HG03521 (cell line): ENCODE results near the gene UTF1.
"Not testable (repeated sequence)": the region's sequence is repeated elsewhere in the genome, so short reads cannot be mapped to it uniquely, and the experiment has no call there.

Experiments used
- ATAC-seq: cut with Tn5 transposase; IDR thresholded peaks from one replicate; pipeline ENCODE4 v1.9.1; 2021; ENCODE audit warnings: mild to moderate bottlenecking, moderate library complexity; ENCODE audit not compliant: unreplicated experiment

The UTF1 gene

GRCh38 chr10:133225707-133226191 is 4.3 kb upstream of the UTF1 start:
- ATAC-seq, result no peak

- ATAC-seq, result no peak
Observed at GRCh38 chr10:133226251-133226808, 3.7 kb upstream of the UTF1 start.

GRCh38 chr10:133227256-133227655 is 2.8 kb upstream of the UTF1 start:
- ATAC-seq, result no peak

DNA sequence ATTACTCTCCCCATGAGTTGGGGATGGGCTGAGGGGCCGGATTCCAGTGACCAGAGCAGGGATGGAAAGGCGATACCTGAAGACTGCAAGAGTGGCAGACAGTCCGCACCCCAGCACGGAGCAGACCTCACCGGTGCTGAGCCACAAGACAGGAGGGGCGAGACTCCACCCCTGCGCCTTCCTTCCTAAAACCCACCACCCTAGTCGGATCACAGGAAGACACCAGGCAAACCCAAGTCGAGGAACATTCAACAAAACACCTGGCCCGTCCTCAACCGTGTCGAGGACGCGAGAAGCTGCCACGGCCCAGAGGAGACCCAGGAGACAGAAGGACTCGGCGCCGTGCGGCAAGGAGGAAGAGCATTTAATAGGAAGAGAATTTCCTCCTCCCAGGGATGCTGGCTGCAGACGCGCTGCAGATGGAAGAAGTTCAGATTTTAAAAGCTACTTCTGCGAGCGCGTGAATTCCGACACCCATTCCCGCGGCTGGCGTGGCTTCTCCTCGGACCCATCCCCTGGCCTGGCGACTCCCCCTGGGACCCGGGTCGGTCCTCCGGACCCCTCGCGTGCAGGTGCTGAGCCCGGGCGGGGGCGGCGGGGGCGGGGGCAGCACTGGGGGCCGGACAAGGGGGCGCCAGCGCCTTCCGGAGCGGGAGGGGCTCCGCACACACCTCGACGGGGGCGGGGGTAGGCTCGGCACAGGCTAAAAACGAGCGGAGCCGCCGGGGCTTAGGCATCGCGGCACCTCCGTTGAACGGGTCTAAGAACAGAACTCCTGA is 563 bp upstream of the UTF1 start:
- ATAC-seq, result no peak

DNA sequence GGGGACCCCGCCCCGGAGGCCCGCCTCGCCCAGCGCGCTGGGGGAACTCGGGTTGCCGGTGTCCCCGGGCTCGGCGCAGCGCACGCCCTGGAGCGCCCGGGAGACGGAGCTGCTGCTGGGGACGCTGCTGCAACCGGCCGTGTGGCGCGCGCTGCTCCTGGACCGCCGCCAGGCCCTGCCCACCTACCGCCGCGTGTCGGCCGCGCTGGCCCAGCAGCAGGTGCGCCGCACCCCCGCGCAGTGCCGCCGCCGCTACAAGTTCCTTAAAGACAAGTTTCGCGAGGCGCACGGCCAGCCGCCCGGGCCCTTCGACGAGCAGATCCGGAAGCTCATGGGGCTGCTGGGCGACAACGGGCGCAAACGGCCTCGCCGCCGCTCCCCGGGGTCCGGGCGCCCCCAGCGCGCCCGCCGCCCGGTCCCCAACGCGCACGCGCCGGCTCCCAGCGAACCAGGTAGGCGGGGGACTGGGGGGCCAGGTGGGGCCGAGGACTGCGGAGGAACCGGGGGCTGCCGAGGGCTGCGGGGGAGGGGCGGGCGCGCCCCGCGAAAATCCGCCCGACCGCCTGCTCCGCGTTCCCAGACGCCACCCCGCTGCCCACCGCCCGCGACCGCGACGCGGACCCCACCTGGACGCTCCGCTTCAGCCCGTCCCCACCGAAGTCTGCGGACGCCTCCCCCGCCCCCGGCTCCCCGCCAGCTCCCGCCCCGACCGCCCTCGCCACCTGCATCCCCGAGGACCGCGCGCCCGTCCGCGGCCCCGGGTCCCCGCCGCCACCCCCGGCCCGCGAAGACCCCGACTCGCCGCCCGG is 574 bp downstream of the UTF1 start:
- no peak for ATAC-seq

DNA sequence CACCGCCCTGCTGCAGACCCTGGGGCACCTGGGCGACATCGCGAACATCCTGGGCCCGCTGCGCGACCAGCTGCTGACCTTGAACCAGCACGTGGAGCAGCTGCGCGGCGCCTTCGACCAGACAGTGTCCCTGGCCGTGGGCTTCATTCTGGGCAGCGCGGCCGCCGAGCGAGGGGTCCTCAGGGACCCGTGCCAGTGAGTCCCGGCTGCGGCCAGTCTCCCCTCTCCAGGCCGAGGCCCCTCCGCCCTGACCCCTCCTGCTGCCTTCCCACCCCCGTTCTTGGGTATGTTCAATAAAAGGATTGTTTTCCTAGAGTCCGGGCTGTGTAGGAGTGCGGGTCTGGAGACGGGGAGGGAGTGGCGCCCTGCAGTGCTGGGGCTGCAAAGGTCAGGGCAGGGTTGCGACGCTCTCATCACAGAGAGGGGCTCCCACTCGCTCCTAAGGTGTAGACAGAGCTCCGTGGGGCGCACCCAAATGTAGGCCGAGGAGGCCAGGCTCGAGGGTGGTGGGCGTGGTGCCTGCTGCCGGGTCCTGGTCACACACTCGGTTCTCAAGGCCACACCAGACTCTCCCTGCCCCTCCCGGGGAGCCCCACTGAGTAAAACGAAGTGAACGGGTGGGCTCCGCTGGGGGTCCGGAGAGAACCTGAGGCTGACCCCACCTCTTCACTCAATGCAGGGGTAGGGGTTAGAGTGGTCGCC is 1.4 kb downstream of the UTF1 start:
- ATAC-seq, result no peak

DNA sequence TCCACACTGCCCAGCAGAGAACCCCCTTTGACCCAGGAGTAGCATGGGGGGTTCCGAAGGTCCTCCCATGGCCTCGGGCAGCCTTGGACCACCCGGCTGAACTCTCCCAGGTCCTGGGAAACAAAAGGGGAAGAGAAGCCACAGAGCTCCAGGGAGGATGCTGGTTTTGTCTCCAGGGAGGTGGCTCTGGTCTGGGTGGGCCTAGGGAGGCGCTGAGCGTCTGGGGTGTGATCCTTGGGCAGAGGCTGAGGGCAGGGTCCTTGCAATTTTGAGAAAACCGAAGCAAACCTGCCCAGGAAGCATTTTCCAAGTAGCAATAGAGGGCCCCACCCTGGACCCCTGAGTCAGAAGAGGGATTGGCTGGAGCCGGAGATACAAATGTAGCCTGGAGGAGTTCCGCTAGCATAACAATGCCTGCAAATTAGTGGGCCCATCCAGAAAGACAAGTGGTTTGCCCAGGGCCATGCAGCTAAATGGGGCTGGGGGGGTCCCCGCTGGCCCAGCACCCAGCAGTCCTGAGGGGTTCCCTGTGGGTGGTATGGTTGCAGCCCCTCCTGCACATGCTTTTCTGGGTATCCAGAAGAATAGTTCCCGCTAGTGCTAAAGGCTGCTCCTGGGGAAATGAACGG is 2.0 kb downstream of the UTF1 start:
- no peak for ATAC-seq

DNA sequence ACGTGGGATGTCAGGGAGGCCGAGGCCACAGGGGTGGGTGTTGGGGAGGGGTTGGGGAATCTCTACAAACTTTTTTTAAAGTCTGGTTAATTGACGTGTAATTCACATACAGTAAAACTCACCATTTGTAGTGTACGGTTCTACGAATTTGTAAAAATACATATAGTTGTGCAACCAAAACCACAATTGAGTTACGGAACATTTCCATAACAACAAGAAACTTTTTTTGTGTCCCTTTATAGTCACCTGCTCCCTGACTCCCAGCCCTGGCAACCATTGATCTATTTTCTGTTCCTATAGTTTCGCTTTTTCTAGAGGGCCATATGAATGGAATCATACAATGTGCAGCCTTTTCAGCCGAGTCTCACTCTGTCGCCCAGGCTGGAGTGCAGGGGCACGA is 4.8 kb downstream of the UTF1 start:
- ATAC-seq, result not testable (repeated sequence)

GRCh38 chr10:133235265-133235855 is 5.3 kb downstream of the UTF1 start:
- no peak for ATAC-seq

GRCh38 chr10:133235932-133236331 is 5.9 kb downstream of the UTF1 start:
- ATAC-seq, result no peak

GRCh38 chr10:133236401-133237240 is 6.6 kb downstream of the UTF1 start:
- no peak for ATAC-seq

DNA sequence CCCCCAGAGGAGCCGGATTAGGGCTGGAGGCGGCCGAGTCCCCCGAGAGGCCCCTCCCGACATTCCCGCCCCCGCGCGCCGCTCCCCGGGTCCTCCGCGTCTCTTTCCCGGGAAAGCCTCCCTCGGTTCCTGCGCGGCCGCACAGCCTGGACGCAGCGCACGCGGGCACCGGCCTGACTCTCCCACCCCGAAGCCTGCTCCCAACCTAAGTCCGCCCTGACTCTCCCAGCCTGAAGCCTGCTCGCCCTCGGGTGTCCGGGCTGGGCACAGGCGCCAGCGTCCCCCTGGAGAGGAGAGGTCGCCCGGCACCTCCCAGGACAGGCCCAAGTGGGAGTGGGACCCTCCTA is 7.2 kb downstream of the UTF1 start:
- ATAC-seq, result no peak

- no peak for ATAC-seq
Observed at GRCh38 chr10:133237588-133238465, 7.8 kb downstream of the UTF1 start, which contains the start of gene VENTX. Gene VENTX (plus strand): TSS chr10:133237855. CDS start chr10:133237915, 60 bp downstream.

- ATAC-seq, result no peak
Observed at GRCh38 chr10:133238466-133238804, 8.4 kb downstream of the UTF1 start.

GRCh38 chr10:133239990-133240389 is 10.0 kb downstream of the UTF1 start:
- no peak for ATAC-seq

- ATAC-seq, result no peak
Observed at GRCh38 chr10:133241501-133242205, 11.6 kb downstream of the UTF1 start.

DNA sequence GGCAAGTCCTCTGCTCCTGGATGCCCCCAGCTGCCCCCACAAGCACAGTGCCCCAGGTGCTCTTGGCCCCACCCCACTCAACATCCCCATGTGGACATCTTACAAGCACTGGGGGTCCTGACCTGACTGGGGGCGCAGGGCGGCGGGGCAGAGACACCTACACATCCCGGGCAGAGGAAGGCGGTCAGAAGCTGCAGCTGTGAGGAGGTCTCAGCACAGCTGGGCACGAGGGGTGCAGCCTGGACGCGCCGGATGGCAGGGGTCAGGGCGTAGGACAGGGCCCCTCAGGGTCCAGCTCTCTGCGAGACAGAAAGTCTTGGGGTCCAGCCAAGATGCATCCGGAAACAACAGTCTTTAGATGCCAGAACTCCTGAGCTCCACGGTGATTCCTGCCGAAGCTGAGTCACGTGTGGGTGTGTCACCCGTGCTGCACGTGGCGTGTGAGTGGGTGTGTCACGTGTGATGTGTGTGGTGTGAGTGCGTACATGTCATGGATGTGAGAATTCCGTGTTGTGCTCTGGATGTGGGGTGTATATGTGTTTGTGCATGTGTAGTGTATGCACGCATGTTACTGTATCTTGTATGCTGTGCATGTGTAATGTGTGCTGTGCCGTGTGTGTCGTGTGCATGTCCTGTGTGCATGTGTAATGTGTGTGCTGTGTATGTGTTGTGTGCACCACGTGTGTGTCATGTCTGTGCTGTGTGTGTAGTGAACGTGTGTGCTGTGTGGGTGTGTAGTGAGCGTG is 12.8 kb downstream of the UTF1 start:
- ATAC-seq, result no peak
